HG02973 (cell line): ENCODE measurements around the gene CRB2.

Experiments used
- ATAC-seq: cut with Tn5 transposase; IDR thresholded peaks from one replicate; pipeline ENCODE4 v1.9.1; 2021; ENCODE audit warnings: moderate library complexity; ENCODE audit not compliant: unreplicated experiment

CRB2 gene

GRCh38 chr9:123346826-123347225 is 9.2 kb upstream of the CRB2 start:
- no peak for ATAC-seq

DNA sequence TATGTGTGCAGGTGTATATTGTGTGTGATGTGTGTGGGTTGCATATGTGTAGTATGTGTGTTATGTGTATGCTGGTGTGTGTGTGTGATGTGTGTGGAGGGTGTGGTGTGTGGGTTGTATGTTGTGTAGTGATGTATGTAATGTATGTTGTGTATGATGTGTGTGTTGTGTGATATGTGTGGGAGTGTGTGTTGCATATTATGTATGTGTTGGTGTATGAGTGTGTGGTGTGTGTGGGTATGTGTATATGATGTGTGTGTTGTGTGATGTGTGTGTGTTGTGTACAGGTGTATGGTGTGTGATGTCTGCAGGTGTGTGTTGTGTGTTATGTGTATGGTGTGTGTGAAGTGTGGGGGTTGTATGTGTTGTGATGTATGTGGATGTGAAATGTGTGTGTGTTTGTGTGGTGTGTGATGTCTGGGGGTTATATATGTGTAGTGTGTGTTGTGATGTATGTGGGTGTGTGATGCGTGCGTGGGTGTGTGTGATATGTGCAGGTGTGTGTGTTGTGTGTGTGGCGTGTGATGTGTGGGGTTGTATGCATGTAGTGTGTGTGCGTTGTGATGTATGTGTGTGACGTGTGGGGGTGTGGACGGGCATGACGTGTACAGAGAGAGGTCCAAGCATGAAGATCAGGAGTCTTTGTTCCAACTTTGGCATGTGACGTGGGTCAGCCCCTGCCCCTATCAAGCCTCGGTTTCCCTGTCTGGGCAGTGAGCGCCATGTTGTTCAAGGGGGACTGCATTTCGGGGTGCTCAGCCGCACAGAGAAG is 8.5 kb upstream of the CRB2 start:
- ATAC-seq: no peak

GRCh38 chr9:123348317-123348992 is 7.5 kb upstream of the CRB2 start:
- ATAC-seq: no peak

GRCh38 chr9:123349033-123349432 is 7.0 kb upstream of the CRB2 start:
- ATAC-seq: no peak

- no peak for ATAC-seq
Observed at GRCh38 chr9:123349691-123350480, 6.1 kb upstream of the CRB2 start.

DNA sequence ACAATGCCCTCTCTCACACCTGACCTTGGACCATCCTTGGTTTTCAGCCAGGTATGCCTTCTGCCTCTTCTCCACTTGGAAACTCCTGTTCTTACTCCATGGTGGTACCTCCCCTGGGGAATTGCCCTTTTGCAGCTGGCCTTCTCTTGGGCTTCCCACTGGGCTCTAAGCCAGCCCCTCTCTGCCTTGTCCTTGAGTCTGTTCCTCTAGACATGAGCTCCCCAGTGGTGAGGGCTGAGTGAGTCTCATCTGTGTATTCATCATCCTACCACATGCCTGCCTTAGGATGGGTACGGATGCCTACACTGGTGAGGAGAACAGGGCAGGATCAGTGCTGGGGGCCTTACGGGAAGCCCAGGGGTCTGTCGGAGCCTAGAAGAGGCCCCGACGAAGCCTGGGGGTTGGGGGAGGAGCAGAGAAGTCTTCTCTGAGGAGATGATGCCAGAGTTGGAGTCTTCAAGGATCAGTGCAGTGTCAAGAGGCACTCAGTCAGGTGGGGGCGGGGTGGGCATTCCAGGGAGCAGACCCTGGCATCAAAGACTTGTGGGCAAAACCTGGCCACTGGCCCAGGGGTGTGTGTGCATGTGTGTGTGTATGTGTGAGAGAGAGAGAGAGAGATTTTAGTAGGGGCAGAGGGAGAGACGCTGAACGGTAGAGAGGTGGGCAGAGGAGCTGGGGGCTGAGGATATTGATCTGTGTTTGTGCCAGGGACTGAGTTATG is 5.2 kb upstream of the CRB2 start:
- no peak for ATAC-seq

DNA sequence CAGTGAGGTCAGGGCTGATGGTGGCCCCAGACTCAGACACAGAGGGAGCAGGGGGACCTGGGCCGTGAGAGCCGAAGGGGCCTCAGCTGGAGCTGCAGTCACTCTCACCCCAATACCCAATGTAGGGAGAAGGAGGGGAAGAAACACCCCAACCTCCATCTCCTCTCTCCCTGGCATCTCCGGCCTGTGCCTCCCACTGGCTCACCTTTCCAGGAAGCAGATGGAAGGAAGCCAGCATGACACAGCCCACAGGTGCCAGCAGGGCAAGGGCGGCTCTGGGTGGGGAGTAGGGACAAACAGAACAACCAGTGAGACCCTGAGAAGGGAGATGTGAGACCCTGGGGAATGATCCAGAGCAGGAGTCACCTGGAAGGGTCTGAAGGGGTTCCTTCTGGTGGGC is 3.0 kb upstream of the CRB2 start:
- no peak for ATAC-seq

- no peak for ATAC-seq
Observed at GRCh38 chr9:123353984-123354591, 1.9 kb upstream of the CRB2 start.

- ATAC-seq: no peak
Observed at GRCh38 chr9:123354806-123355508, 1.0 kb upstream of the CRB2 start.

- ATAC-seq: no peak
Observed at GRCh38 chr9:123356851-123357742, 1.1 kb downstream of the CRB2 start.

- ATAC-seq: no peak
Observed at GRCh38 chr9:123357743-123358059, 1.7 kb downstream of the CRB2 start.

- no peak for ATAC-seq
Observed at GRCh38 chr9:123358181-123358905, 2.3 kb downstream of the CRB2 start.

- ATAC-seq: no peak
Observed at GRCh38 chr9:123359106-123359505, 3.1 kb downstream of the CRB2 start.

- ATAC-seq: no peak
Observed at GRCh38 chr9:123359546-123359945, 3.5 kb downstream of the CRB2 start.

DNA sequence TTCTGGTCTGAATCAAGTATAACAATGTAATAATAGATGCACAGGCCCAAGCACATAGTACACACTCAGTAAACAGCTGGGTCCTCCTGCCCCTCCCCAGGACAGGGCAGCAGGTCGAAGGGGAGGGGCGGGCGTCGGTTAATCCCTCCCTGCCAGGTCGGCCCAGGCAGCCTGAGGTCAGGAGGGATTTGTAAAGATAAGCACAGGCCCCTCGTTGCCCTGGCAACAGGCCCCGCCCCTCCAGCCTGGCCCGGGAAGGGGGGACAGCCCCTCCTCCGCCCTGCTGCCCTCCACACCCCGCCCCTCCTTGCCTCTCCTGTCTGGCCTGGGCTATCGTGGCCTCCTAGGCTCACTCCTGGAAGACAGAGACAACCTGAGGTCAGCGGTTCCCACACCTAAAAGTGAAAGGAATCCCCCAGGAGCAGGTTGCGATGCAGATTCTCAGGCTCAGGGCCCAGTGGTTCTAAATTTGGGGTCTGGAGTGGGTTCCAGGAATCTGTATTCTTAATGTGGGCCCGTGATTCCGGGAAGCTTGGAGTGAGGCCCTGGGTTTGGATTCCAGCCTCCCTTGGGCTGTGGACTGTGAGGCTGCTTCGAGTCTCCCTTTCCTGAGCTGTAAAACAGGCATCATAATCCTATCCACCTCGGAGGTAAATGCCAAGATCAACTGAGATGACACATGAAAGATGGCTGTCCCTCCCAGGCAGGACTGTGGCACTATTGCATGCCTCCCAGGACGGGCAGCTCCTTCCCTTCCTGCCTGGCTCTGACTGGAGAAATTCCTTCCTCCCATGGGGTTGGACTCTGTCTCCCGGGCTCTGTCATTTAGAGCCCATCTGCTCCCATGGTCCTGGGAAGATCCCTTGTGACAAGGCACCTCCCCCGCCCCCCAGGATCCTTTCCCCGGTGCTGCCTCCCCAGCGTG is 4.4 kb downstream of the CRB2 start:
- ATAC-seq: no peak

DNA sequence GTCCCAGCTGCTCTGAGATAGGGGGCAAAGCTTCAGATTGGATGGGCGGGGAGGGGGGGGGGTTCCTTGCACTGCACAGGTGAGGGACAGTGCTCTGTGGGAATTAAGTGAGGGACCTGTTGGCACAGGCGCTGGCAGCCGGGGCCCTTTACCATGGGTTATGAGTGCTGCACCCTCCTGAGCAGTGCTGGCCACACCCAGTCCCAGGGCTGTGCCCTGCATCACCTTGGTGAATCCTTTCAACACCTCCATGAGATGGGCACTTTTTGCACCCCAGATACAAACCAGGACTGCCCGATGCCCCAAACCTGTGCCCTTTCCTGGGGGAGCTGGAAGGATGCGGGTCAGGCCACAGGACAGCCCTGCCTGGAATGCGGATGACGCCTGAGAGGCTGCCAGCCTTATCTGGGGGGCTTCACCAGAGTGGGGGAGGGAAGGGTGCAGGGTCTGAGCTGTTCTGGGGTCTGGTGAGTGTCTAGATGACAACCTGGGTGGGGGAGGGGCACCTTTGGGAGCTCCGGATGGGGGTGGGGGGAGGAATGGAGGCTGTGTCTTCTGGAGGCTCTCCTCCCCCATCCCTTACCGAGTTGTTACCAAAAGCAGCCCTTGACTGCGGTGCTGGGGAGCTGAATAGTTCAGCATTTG is 5.2 kb downstream of the CRB2 start:
- ATAC-seq: no peak
